ENCODE measurements around the gene FNTB. TPM values are rescaled to one million over a fixed set of nuclear protein-coding genes. Genes with fewer than 3 reads are reported as not detected.

The FNTB gene
- total and polyA plus RNA-seq, 5 donors from 2014 or later, result 6.3 to 15.5 (median 7.9) TPM

DNA sequence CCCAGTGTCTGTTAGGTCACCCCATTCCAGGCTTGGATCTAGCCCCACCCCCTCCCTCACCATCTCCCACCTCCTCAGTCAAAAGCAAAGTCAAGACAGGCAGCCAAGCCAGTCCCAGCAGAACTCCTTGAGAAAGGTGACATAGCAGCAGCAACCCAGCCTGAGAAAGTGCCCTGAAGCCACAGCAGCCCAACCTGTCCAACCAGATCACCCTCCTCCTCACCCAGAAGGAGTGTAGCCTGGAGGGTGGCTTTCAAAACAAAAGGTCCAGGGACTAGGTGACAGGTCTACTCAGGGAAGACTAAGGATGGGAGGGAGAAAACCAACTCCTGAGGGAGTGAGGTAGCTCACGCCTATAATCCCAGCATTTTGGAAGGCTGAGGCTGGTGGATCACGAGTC lies 19.7 kb upstream of the FNTB start:
- Mint-ChIP-seq H3K36me3 (peaks cover 24% of the 10 kb centered on the region), H3K27ac (peak overlapping the region; percentile 8 to 55 (median 21)), H3K27me3 (no peaks in the 10 kb centered on the region), H3K9me3 (peaks cover 0 to 1% (median 0%) of the 10 kb centered on the region in 7 donors), H3K4me1 (peaks cover 0 to 47% (median 9%) of the 10 kb centered on the region in 4 donors), H3K4me3 (no peak overlapping the region)
- no peak for DNase-seq
- no peak overlapping the region for H3K27ac ChIP-seq (ENCODE audit: insufficient read depth, low read length, poor library complexity, severe bottlenecking)
- no peaks in the 10 kb centered on the region for H3K27me3 ChIP-seq (ENCODE audit: control insufficient read depth, insufficient read depth, low read length)
- no peak overlapping the region for H3K4me3 ChIP-seq (ENCODE audit: low read depth, low read length)
- H3K9me3 ChIP-seq (ENCODE audit: control insufficient read depth in 2 of 2, low read length in 2 of 2), result no peaks in the 10 kb centered on the region
- H3K36me3 ChIP-seq (ENCODE audit: control insufficient read depth, insufficient read depth, low read length), result no peaks in the 10 kb centered on the region
- peaks cover 12% of the 10 kb centered on the region for H3K4me1 ChIP-seq (ENCODE audit: control insufficient read depth, insufficient read depth, low read length, poor library complexity, severe bottlenecking)
- no peak for ATAC-seq (ENCODE audit: low read depth in 2 of 2)

- Histone ChIP-seq H3K36me3 (ENCODE audit: control insufficient read depth, insufficient read depth, low read length) (no peaks in the 10 kb centered on the region), H3K9me3 (ENCODE audit: control insufficient read depth in 2 of 2, low read length in 2 of 2) (no peaks in the 10 kb centered on the region), H3K4me3 (ENCODE audit: low read depth, low read length) (no peak overlapping the region), H3K4me1 (ENCODE audit: control insufficient read depth, insufficient read depth, low read length, poor library complexity, severe bottlenecking) (peaks cover 18% of the 10 kb centered on the region), H3K27me3 (ENCODE audit: control insufficient read depth, insufficient read depth, low read length) (no peaks in the 10 kb centered on the region), H3K27ac (ENCODE audit: insufficient read depth, low read length, poor library complexity, severe bottlenecking) (no peak overlapping the region)
- Mint-ChIP-seq H3K4me1 (peaks cover 5 to 54% (median 10%) of the 10 kb centered on the region in 4 donors), H3K4me3 (peak overlapping the region in 1 of 4 donors; percentile 47), H3K27ac (peak overlapping the region; percentile 2 to 55 (median 49)), H3K36me3 (peaks cover 20% of the 10 kb centered on the region), H3K27me3 (no peaks in the 10 kb centered on the region), H3K9me3 (no peaks in the 10 kb centered on the region)
- DNase-seq (no peak), ATAC-seq (ENCODE audit: low read depth in 2 of 2) (no peak)
Measured at GRCh38 chr14:64968167-64968566, 18.5 kb upstream of the FNTB start.

DNA sequence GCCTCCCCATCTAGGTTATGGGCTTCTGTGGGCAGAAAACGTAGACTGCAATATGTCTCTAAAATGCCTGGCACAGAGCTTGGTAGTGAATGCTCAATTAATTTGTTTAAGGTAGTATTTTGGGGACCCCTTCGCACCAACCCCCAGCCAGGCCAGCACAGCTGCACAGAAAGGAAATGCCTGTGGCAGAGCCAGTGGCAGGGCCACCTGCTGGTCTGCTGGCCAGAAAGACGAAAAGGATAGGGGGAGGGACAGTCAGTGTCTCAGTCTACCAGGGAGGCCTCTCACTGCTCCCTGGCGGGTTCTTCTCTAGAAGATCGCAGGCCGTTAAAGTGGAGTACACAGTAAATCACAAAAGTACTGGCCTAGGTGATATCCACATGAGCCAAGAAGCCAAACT lies 18.0 kb upstream of the FNTB start:
- Histone ChIP-seq H3K27ac (ENCODE audit: insufficient read depth, low read length, poor library complexity, severe bottlenecking) (no peak overlapping the region), H3K36me3 (ENCODE audit: control insufficient read depth, insufficient read depth, low read length) (no peaks in the 10 kb centered on the region), H3K4me1 (ENCODE audit: control insufficient read depth, insufficient read depth, low read length, poor library complexity, severe bottlenecking) (peaks cover 18% of the 10 kb centered on the region), H3K9me3 (ENCODE audit: control insufficient read depth in 2 of 2, low read length in 2 of 2) (no peaks in the 10 kb centered on the region), H3K27me3 (ENCODE audit: control insufficient read depth, insufficient read depth, low read length) (no peaks in the 10 kb centered on the region), H3K4me3 (ENCODE audit: low read depth, low read length) (no peak overlapping the region)
- H3K36me3 Mint-ChIP-seq, result peaks cover 15% of the 10 kb centered on the region
- H3K4me1 Mint-ChIP-seq, result peaks cover 5 to 54% (median 10%) of the 10 kb centered on the region in 4 donors
- peak overlapping the region in 2 of 3 donors; percentile 2 to 55 for H3K27ac Mint-ChIP-seq
- DNase-seq (no peak), ATAC-seq (ENCODE audit: low read depth in 2 of 2) (no peak)
- H3K27me3 Mint-ChIP-seq, result no peaks in the 10 kb centered on the region
- peak overlapping the region in 1 of 4 donors; percentile 47 for H3K4me3 Mint-ChIP-seq
- no peaks in the 10 kb centered on the region for H3K9me3 Mint-ChIP-seq

GRCh38 chr14:64970041-64970440 lies 16.7 kb upstream of the FNTB start:
- H3K36me3 Mint-ChIP-seq, result peaks cover 10% of the 10 kb centered on the region
- no peak for ATAC-seq (ENCODE audit: low read depth in 2 of 2)
- H3K27ac Mint-ChIP-seq, result peak overlapping the region in 2 of 3 donors; percentile 54 to 89
- no peak for DNase-seq
- no peak overlapping the region for H3K27ac ChIP-seq (ENCODE audit: insufficient read depth, low read length, poor library complexity, severe bottlenecking)
- no peaks in the 10 kb centered on the region for H3K9me3 ChIP-seq (ENCODE audit: control insufficient read depth in 2 of 2, low read length in 2 of 2)
- no peak overlapping the region for H3K4me3 ChIP-seq (ENCODE audit: low read depth, low read length)
- peaks cover 18% of the 10 kb centered on the region for H3K4me1 ChIP-seq (ENCODE audit: control insufficient read depth, insufficient read depth, low read length, poor library complexity, severe bottlenecking)
- H3K36me3 ChIP-seq (ENCODE audit: control insufficient read depth, insufficient read depth, low read length), result no peaks in the 10 kb centered on the region
- no peaks in the 10 kb centered on the region for H3K27me3 ChIP-seq (ENCODE audit: control insufficient read depth, insufficient read depth, low read length)
- H3K4me3 Mint-ChIP-seq, result peak overlapping the region; percentile 23 to 87 (median 68)
- H3K4me1 Mint-ChIP-seq, result peaks cover 5 to 52% (median 8%) of the 10 kb centered on the region in 4 donors
- H3K9me3 Mint-ChIP-seq, result no peaks in the 10 kb centered on the region
- H3K27me3 Mint-ChIP-seq, result no peaks in the 10 kb centered on the region

DNA sequence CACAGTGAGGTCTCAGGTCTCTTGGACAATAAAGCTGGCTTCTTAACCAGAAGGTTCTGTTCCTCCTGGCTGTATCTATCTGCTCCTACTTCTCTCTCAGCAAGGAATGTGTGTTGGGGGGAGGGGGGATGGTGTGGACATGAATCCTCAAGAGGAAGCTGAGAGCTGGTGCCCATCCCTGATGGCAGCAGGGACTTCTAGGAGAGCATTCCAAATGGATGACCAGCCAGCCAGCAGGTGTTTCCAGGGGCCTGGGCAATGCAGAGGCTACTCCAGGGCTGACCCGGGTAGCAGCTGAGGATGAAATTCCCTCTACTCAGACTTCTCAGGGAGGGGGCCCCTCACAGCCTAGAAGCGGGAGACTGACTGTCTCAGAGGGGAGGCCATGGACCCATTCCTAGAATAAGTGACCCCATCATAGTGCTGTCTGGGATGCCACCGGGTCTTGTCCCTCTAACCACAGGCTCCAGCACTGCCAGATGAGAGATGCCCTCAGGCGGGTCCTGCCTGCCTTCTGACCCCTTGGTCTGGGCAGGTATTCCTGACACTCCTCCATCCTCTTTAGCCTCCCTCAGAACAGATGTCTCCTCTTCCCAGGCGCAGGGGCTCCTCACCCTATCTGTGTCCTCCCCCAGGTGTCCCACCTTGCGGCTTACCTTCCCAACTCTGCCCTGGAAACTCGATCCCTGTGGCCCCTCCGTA lies 15.8 kb upstream of the FNTB start:
- ATAC-seq (ENCODE audit: low read depth in 2 of 2) (no peak), DNase-seq (no peak)
- H3K4me1 ChIP-seq (ENCODE audit: control insufficient read depth, insufficient read depth, low read length, poor library complexity, severe bottlenecking), result peaks cover 18% of the 10 kb centered on the region
- no peaks in the 10 kb centered on the region for H3K9me3 ChIP-seq (ENCODE audit: control insufficient read depth in 2 of 2, low read length in 2 of 2)
- Mint-ChIP-seq H3K27me3 (no peaks in the 10 kb centered on the region), H3K27ac (peak overlapping the region; percentile 54 to 94 (median 89)), H3K4me1 (peaks cover 5 to 52% (median 9%) of the 10 kb centered on the region in 4 donors), H3K9me3 (no peaks in the 10 kb centered on the region), H3K36me3 (peaks cover 10% of the 10 kb centered on the region), H3K4me3 (peak overlapping the region; percentile 23 to 88 (median 84))
- H3K4me3 ChIP-seq (ENCODE audit: low read depth, low read length), result no peak overlapping the region
- no peak overlapping the region for H3K27ac ChIP-seq (ENCODE audit: insufficient read depth, low read length, poor library complexity, severe bottlenecking)
- no peaks in the 10 kb centered on the region for H3K36me3 ChIP-seq (ENCODE audit: control insufficient read depth, insufficient read depth, low read length)
- no peaks in the 10 kb centered on the region for H3K27me3 ChIP-seq (ENCODE audit: control insufficient read depth, insufficient read depth, low read length)

DNA sequence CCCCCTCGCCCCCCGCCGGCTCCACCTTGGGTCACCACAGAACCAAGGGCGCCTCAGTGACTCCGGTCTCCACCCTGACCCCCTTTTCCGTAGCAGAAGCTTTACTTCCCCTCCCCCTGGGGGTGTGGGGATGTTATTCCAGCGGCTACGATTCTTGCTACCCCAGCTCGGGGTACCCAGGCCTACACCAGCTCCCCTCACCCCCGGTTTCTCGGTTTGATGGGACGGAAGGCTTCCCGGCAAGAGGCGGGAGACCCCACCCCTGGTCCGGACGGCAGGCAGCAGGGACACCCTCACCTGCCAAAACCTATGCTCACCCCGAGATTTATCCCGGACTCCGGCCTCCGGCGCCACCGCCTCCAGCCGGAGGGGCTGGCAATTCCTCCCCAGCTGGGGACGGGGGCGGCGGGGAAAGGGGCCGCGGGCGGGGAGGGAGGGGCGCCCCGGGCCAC lies 15.2 kb upstream of the FNTB start:
- H3K4me3 ChIP-seq (ENCODE audit: low read depth, low read length), result peak overlapping the region; percentile 7
- H3K27ac Mint-ChIP-seq, result peak overlapping the region; percentile 54 to 94 (median 89)
- no peak for ATAC-seq (ENCODE audit: low read depth in 2 of 2)

DNA sequence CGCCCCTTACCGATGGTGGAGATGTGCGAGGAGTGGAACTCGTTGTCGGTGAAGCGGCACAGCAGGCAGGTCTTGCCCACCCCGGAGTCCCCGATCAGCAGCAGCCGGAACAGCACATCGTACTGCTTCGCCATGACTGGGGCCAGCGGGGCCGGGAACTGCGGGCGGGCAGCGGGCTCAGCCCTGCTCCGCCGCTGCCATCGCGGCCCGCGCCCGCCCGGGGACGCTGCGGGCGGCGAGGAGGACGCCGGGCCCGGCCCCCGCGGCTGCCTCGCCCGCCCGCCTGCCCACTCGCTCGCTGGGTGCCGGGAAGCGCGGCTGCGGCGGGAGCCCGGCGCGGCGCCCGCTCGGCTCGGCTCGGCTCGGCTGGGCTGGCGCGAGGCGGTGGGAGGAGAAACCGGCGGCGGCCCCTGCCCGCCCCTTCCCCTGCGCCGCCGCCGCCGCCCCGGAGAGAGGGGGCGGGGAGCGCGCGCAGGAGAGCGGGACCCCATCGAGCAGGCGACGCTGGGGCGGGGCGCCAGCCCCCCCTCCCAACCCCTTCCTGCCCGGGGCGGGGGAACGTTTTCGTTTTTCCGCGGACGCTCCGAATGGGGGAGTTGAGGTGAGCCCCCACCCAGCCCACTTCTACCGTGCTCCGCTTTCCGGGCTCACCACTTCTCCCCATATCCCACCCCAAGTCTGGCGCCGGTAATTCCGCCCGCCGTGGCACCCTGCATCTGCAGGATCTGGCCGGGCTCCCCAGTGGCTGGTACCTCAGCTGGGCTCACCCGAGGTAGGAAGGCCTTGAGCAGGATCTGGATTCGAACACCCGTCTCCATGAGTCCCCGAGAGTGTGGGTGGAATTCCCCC lies 14.5 kb upstream of the FNTB start, which contains the start of gene RAB15:
RAB15 (minus strand) TSS at position 394 of the 849 bp plus-strand sequence; CDS start at position 134, 260 bp downstream.
- Mint-ChIP-seq H3K27ac (peak within 1 kb of the TSS; percentile 75 to 94 (median 92)), H3K9me3 (no peaks in the 10 kb centered on the region), H3K27me3 (peaks cover 7% of the 10 kb centered on the region), H3K4me3 (peak within 1 kb of the TSS; percentile 86 to 91 (median 90)), H3K36me3 (peaks cover 7% of the 10 kb centered on the region), H3K4me1 (peaks cover 5 to 48% (median 11%) of the 10 kb centered on the region in 4 donors)
- Histone ChIP-seq H3K27me3 (ENCODE audit: control insufficient read depth, insufficient read depth, low read length) (no peaks in the 10 kb centered on the region), H3K36me3 (ENCODE audit: control insufficient read depth, insufficient read depth, low read length) (no peaks in the 10 kb centered on the region), H3K9me3 (ENCODE audit: control insufficient read depth in 2 of 2, low read length in 2 of 2) (no peaks in the 10 kb centered on the region), H3K27ac (ENCODE audit: insufficient read depth, low read length, poor library complexity, severe bottlenecking) (no peak within 1 kb of the TSS), H3K4me1 (ENCODE audit: control insufficient read depth, insufficient read depth, low read length, poor library complexity, severe bottlenecking) (peaks cover 18% of the 10 kb centered on the region), H3K4me3 (ENCODE audit: low read depth, low read length) (peak within 1 kb of the TSS; percentile 48)
- ATAC-seq (ENCODE audit: low read depth in 2 of 2) (peak; percentile 64 to 65), DNase-seq (peak; percentile 23 to 38 (median 35))

More for the DNA sequence above, 15.2 kb upstream of the FNTB start:
- no peak for DNase-seq
- H3K27ac ChIP-seq (ENCODE audit: insufficient read depth, low read length, poor library complexity, severe bottlenecking), result no peak overlapping the region
- Mint-ChIP-seq H3K36me3 (peaks cover 10% of the 10 kb centered on the region), H3K4me1 (peaks cover 5 to 54% (median 11%) of the 10 kb centered on the region in 4 donors), H3K27me3 (peaks cover under 1% of the 10 kb centered on the region), H3K9me3 (no peaks in the 10 kb centered on the region), H3K4me3 (peak overlapping the region; percentile 23 to 88 (median 84))
- H3K4me1 ChIP-seq (ENCODE audit: control insufficient read depth, insufficient read depth, low read length, poor library complexity, severe bottlenecking), result peaks cover 18% of the 10 kb centered on the region
- no peaks in the 10 kb centered on the region for H3K9me3 ChIP-seq (ENCODE audit: control insufficient read depth in 2 of 2, low read length in 2 of 2)
- no peaks in the 10 kb centered on the region for H3K27me3 ChIP-seq (ENCODE audit: control insufficient read depth, insufficient read depth, low read length)
- no peaks in the 10 kb centered on the region for H3K36me3 ChIP-seq (ENCODE audit: control insufficient read depth, insufficient read depth, low read length)

Data from CD4-positive, CD25-positive, alpha-beta regulatory T cell (primary cell).